CD4-positive, alpha-beta T cell treated with Interferon alpha-2 for 1 hour (primary cell): ENCODE results near the gene SEPTIN5.
A peak's percentile ranks its signal among the peaks of the same experiment; 100 is the strongest.
"Not testable (repeated sequence)": the region's sequence is repeated elsewhere in the genome, so short reads cannot be mapped to it uniquely, and the experiment has no call there.

ENCODE experiments used
- DNase-seq, 2 donors: peaks; one replicate each; pipeline ENCODE4 v3.0.0-alpha.2; 2020 to 2022

Gene SEPTIN5

DNA sequence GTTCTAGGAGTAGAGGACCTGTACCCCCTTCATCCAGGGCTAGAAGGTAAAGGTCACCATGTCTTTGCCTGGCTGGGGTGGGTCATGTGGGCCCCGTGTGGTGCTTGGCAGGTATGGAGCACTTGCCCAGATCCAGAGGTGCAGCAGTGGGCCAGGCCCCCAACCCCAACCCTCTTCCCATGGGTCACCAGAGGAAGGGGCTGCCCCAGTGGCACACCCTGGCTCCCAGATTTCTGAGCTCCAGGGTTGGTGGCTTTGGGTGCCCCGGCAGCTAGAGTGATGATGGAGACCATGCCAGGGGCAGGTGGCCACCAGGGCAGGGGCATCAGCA lies 6.7 kb downstream of the SEPTIN5 start:
- no peak for DNase-seq

DNA sequence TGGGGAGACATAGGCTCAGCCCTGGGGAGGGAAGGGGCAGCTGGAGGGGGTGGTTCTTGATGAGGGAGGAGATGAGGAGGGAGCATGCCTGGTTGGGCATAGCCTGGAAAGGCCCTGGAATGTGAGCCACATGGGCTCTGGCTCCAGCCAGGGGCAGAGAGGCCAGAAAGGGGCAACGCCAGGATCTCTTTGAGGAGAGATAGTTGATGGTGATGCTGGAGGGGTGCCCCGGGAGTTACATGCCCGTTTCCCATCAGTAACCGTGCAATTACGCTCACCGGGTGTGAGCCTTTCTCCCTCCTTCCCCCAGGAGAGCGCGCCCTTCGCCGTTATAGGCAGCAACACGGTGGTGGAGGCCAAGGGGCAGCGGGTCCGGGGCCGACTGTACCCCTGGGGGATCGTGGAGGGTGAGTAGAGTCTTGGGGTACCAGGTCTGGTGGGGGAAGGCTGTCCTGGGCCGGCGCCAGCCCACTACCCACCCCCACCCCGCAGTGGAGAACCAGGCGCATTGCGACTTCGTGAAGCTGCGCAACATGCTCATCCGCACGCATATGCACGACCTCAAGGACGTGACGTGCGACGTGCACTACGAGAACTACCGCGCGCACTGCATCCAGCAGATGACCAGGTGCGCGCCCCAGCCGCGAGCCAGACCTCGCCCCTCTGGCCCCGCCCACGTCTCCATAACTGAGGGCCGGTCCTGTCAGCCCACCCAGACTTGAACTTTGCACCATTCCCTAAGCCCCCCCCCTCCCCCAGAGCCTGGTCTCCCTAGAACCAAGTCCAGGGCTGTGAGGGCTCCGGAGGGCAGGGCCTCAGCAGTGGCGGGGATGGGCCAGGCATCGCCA lies 7.3 kb downstream of the SEPTIN5 start:
- no peak for DNase-seq

DNA sequence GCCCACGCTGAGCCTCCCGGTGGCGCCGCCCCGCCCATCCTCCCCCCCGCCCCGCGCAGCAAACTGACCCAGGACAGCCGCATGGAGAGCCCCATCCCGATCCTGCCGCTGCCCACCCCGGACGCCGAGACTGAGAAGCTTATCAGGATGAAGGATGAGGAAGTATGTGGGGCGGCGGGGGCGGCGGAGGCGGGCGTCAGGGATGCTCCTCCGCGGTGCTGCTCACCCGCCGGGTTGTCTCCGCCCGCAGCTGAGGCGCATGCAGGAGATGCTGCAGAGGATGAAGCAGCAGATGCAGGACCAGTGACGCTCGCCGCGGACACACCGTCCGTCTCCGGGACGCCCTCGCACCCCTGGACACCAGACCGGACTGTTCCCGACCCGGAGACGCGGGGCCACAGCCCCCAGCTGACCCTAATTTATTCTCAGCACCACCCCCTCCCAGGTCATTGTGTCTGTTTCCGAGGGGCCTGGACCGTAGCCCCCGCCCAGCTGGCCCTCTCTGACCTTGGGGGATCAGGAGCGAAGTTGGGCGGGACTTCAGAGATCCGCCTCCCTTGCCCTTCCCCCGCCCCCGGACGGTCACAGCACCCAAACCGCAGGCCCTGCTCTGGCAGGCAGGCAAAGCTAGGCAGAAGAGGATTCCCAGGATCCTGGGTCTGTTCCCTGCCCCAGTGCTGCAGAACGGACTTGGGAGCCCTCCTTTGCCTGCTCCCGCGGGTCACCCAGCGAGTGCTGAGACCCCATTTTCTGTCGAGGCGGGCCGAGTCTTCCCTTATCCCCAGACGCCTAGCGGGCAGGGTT lies 8.1 kb downstream of the SEPTIN5 start:
- DNase-seq = no peak

DNA sequence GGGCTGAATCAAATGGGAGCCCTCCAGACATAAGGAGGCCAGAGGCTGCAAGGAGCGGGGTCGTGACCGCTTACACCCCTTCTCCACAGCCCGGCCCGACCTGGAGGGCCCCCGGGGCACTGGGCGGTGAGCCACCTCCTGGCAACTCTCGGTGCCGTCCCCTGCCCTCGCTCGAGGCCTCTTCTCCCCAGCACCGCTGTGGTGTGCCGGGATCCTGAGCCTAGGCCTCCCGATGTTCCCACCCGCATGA lies 8.6 kb downstream of the SEPTIN5 start:
- DNase-seq = no peak

DNA sequence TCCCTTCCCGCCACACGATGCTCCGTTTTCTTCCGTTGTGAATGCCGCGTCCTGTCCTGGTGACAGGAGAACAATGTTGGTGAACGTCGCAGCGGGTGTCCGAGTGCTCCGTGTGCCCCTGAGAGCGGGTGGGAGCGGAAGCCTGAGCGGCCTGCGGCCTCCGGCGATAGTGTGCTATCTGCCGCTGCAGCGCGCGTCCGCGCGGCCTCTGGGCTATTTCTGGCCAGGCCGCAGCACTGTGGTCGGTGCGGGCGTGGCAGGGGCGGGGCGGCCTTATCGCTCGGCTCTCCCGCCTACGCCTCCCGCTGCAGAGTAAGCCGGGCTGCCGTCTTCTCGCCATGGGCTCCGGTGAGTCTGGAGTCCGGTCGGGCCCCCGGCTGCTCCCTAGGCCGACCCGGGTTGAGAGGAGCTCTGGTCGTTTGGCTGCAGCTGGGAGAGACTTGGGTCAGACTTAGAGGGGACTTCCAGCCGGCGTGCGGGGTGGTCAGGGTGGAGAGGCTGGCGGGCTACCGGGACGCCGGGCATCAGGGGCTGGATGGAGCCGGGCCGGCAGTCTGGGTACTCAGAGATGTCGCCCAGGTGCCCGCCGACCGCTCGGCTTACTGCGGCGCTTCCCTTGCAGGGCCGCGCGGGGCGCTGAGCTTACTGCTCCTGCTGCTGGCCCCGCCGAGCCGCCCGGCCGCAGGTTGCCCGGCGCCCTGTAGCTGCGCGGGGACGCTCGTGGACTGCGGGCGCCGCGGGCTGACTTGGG lies 9.1 kb downstream of the SEPTIN5 start, which contains the start of gene GP1BB:
Gene GP1BB, plus strand, starts transcription at position 308 of the 751 bp plus-strand sequence. Its CDS starts 31 bp downstream, at position 339.
- peak in 1 of 2 donors; percentile 13 for DNase-seq

DNA sequence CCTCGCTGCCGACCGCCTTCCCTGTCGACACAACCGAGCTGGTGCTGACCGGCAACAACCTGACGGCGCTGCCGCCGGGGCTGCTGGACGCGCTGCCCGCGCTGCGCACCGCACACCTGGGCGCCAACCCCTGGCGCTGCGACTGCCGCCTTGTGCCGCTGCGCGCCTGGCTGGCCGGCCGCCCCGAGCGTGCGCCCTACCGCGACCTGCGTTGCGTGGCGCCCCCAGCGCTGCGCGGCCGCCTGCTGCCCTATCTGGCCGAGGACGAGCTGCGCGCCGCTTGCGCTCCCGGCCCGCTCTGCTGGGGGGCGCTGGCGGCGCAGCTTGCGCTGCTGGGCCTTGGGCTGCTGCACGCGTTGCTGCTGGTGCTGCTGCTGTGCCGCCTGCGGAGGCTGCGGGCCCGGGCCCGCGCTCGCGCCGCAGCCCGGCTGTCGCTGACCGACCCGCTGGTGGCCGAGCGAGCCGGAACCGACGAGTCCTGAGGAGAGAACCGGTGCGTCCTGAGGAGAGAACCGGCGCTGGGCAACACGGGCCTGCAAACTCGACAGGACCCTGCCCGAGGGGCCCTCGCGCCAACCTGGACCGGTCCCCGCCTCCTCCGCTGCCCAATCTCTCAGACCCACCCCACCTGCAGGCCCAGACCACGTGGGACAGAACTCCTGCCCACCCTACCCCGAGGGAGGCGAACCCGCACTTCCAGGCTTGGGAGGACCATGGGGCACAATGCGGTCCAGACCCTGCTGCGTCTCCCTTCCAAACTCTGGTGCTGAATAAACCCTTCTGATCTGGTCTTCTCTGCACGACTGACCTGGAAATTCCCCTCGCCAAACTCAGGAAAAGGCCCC lies 9.9 kb downstream of the SEPTIN5 start:
- DNase-seq = peak in 1 of 2 donors; percentile 19

DNA sequence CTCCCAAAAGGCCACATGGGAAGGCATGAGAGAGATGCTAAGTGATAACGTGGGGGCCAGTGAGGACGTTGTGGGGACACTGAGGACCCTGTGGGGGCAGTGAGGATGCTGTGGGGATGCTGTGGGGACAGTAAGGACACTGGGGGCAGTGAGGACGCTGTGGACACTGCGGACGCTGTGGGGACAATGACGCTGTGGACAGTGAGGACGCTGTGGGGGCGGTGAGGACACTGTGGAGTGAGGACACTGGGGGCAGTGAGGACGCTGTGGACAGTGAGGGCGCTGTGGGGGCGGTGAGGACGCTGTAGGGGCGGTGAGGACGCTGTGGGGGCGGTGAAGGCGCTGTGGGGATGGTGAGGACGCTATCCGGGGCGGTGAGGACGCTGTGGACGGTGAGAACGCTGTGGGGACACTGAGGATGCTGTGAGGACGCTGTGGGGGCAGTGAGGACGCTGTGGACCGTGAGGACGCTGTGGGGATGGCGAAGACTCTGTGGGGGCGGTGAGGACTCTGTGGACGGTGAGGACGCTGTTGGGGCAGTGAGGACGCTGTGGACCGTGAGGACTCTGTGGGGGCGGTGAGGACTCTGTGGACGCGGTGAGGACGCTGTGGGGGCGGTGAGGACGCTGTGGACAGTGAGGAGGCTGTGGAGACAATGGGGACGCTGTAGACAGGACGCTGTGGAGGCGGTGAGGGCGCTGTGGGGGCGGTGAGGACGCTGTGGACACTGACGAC lies 10.8 kb downstream of the SEPTIN5 start:
- DNase-seq = no peak

DNA sequence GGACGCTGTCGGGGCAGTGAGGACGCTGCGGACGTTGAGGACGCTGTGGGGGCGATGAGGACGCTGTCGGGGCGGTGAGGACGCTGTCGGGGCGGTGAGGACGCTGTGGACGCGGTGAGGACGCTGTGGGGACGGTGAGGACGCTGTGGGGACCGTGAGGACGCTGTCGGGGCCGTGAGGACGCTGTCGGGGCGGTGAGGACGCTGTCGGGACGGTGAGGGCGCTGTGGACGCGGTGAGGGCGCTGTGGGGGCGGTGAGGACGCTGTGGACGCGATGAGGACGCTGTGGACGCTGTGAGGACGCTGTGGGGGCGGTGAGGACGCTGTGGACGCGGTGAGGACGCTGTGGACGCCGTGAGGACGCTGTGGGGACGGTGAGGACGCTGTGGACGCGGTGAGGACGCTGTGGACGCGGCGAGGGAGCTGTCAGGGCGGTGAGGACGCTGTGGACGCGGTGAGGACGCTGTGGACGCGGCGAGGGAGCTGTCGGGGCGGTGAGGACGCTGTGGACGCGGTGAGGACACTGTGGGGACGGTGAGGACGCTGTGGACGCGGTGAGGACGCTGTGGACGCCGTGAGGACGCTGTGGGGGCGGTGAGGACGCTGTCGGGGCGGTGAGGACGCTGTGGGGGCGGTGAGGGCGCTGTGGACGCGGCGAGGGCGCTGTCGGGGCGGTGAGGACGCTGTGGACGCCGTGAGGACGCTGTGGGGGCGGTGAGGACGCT lies 11.9 kb downstream of the SEPTIN5 start:
- DNase-seq = not testable (repeated sequence)

DNA sequence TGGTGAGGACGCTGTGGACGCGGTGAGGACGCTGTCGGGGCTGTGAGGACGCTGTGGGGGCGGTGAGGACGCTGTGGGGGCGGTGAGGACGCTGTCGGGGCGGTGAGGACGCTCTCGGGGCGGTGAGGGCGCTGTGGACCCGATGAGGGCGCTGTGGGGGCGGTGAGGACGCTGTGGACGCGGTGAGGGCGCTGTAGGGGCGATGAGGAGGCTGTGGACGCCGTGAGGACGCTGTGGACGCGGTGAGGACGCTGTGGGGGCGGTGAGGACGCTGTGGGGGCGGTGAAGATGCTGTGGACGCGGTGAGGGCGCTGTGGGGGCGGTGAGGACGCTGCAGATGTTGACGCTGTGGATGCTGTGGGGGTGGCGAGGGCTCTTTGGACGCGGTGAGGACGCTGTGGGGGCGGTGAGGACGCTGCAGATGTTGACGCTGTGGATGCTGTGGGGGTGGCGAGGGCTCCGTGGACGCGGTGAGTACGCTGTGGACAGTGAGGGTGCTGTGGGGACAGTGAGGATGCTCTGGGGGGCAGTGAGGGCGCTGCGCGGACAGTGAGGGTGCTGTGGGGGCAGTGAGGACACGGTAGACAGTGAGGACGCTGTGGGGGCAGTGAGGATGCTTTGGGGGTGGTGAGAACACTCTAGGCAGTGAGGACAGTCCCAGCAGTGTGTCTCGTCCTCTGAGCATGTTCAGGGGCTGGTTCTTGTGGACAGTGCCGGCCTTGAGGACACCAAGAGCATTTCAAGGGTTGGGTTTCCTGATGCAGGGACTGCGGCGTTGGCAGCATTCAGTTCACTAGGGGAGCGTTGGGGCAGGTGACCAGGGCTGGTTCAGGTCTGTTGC lies 13.2 kb downstream of the SEPTIN5 start:
- DNase-seq = no peak

DNA sequence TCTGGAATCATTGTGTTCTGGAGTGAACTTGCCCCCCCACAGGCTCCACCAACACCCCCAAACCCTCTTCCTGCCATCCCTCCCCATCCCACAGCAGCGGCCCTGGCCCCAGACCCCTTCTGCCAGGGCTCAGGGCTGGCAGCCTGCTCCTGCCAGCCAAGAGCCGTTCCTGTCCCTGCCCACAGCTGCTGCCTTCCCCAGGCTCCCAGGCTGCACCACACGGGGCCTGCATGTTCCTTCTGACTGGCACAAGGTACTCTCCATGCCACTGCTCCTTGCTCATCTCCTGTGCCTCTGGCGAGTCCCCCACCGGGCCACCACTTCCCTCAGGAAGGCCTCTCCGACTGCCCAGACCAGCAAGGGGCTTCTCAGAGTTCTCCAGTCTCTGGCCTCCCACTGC lies 14.0 kb downstream of the SEPTIN5 start:
- no peak for DNase-seq

DNA sequence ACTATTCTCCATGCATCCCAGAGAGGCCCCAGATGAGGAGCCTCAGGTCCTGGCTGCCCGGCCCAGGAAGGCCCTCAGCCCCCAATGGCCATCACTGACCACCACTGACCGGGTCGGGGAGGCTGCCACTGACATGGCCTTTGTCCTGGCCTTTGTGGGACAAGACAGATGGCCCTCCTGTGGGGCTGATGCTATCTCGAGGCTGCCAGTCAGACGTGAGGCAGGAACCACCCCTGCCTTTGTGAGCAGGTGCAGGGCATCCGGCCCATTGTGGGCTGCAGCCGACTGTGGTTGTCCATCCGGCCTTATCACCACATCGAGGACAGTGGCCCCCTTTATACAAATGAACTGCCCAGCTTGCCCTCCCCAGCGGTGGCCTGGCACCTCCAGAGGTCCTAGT lies 14.5 kb downstream of the SEPTIN5 start:
- no peak for DNase-seq

DNA sequence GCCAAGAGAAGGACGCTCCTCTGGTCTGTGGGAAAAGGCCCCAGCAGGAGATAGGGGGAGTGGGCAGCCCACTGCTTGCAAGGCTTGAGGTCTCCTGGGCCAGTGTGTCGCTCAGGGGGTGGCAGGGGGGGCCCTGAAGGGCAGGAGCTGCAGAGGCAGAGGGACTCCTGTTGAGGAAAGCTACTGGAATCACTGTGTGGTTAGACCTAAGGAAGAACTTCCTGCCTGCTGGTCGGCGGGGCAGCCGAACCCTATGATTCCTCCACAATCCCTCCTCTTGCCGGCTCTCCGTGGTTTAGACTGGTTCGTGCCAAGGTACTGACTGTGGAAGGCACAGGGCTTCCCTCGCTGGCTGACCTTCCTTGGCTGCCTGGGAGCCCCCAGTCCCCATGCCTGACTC lies 15.2 kb downstream of the SEPTIN5 start:
- DNase-seq = no peak

DNA sequence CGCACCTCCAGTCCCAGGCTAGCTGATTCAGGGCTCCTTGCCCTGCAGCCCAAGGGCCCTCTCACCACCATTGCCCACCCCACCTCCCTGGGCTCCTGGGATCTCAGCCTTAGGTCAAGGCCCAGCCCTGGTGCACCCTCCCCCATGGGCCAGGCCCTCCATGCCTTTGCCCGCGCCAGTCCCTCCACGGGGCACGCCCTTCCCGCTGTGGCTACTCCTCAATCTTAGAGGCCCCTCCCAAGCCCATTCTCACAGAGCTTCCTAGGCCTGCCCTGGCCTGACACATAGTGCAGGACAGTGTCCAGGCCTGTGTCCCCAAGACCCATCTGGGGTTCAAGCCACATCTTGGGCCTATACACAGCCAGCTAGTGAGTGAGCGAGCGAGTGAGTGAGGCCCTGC lies 15.9 kb downstream of the SEPTIN5 start:
- DNase-seq = no peak

DNA sequence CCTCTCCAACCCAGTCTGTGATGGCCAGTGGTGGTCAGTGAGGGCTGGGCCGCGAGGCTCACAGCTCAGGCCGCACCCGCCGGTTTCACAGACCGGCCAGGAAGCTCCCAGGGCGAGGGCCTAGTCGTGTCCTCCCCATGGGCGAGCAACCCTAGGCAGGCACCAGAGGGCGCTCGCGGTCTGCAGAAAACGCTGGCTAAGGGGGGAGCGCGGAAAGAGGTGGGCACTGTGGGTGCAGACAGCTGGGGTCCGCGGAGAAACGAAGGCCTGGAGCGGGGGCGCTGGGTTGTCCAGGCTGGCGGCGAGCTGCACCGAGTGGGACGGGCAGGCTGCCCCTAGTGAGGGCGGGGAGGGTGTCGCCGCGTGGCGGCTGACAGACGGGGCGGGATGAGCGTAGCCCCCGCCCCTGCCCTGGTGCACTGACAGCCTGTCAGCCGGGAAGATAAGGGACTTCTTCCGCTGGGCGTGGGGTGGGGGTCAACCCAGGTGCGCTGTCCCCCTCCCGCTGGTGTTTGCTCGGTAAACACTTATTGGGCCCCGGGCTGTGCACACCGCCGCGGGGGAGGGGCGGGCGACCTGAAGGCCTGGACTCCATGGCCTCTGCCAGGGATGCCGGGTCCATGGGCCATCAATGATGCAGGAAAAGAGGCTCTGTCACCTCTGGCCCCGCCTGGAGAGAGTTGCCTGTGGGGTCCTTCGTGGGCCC lies 16.5 kb downstream of the SEPTIN5 start:
- DNase-seq = peak; percentile 73 to 85

DNA sequence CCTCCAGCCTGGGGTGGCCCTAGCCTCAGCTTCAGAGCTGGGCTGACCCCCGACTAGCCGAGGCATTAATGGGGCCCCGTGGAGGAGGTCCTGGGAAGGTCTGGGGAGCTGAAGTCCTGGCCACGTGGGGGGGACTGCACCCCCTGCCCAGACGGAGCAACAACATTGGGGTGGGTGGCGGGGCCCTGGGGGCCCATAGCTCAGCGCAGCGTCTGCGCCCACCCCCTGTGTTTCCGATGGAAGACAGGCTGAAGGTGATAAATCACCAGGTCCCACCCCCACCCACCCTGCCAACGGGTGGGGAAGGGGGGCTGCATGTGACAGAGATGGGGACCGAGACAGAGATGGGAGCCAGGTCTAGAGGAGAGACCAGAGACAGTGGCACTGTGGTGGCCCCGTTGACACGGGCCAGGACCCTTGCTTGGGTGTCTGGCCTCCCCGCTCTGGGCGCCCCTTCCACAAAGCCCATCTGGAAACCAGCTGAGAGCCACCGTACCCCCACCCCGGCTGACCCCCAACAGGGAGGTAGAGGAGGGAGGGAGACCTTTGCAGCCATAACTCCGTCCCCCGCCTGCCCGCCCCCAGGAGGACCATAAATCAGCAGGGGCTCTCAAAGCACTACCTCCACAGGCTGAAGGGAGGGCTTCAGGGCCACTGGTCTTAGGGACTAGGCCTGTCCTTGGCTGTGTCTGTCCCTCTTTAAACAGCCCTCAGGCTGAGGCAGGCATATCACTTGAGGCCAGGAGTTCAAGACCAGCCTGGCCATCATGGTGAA lies 17.2 kb downstream of the SEPTIN5 start:
- DNase-seq = no peak

DNA sequence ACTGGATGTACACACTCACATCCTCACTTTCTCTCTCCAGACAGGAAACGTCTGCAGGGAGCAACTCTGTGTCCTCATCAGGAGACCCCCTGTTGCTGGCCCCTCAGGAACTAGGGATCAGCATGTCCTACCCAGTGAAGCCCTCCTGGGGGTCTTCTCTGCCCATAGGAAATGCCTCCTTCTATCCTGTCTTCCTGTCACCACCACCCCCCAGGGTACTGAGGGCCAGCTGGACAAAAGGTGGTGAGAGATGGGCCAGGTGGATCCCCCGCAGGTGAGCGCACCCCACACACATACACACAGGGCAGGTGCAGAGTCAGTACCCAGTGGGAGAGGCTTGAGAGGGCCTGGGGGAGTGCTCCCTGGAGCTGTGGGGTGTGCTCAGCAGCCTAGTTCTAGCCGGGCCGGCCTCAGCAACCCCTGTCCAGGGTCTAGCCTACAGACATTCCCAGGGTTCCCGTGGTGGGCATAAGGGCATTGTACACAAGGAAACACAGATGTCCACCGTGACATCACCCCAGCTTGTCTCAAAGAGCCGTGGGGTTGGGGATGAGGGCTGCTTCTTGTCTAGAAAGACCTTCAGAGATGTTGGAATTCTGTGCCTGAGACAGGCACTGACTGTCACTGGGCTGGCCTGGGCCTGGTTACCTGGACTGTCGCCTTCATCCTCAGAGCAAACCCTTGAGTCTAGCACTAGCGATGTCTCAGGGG lies 18.3 kb downstream of the SEPTIN5 start:
- DNase-seq = no peak

DNA sequence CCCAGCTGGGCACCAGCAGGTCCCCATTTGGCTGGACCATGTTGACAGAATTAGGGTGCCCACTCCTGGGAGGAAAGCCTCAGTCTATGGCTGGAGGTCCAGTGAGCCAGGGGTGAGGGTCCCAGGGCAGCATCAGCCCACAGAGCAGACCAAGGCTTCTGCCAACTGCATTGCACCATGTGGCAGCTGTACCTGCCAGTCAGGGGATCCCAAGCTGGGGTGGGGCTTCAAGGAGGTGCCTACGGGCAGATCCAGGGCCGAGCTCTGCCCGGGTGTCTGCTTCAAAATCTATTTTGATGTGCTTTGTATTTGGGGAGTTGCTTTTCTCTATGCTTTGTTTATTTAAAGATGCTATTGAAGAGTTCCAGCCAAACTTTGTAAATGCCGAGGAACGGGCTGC lies 19.5 kb downstream of the SEPTIN5 start:
- DNase-seq = no peak

DNA sequence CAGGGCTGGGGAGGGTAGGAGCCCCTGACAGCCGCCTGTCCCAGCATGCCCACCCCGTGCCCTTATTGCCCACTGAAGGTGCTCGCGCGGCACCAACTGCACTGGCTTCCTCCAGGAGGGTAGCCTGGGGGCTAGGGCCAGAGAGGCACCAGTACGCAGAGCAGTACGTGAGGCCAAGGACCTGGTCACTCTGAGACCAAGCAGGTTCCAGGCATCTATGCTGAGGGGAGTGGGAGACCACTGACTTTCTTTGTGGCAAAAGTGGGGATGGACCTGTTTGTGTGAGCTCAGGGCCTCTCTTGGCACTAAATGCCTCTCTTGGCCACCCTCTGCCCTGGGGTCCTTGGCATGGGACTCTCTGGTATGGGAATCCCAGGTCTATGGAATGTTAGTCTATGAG lies 19.9 kb downstream of the SEPTIN5 start:
- DNase-seq = no peak
